CD4-positive, alpha-beta T cell treated with Interleukin-12 subunit alpha and Interleukin-12 subunit beta, for 1 hour (primary cell): Measurements from ENCODE around the gene ENO4.

Experiments
- DNase-seq: peaks from one replicate; pipeline ENCODE4 v3.0.0-alpha.2; 2020

ENO4 gene

DNA sequence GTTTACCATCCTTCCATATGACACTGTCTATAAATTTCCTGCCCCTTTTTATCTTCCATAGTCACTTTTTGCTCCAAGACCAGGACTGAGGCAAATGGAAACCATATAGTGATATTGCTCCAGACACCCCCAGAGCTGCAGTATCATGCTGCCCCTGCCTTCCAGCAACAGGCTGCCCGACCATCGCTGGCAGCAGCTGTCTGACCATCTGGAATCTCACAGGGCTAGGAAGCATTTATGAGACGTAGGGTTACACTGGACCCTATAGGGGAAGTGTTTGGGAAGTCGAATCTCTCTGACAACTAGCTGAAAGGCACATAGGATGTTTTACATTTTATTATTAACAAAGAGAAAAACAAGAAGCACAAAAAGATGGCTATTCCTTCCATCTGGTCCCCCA, 19.4 kb downstream of the ENO4 start:
- DNase-seq = no peak

DNA sequence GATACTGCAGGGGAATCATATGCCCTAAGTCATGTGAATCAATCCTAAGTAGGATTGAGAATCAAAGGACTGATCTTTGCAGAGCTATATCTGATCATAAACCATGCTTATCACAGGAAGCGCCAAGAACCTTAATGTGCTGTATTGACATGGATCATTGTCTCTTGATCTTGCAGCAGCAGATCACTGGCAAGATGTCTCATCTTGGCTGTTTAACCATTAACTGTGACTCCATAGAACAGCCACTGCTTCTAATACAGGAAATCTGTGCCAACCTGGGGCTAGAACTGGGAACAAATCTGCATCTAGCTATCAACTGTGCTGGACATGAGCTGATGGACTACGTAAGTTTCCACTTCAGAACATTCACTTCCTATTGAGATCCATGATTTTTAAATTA, 21.6 kb downstream of the ENO4 start:
- no peak for DNase-seq

DNA sequence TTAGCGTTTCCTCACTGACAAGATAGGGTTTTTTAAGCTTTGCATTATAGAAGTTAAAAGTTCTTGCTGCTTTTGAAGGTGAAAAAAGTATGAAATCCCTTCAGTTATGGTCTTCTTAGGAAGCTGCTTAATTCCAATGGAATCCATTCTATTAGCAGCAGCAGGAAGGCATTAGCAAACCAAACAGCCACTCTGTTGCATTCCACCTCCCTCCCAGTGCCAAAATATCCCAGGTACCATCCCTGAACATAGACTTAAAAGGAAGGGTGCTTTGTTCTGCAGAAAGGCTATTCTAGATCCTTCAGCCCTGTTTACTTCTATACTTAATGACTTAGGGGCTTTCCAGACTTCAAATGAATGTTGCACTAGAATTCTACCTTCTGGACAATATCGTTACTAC, 23.8 kb downstream of the ENO4 start:
- no peak for DNase-seq

DNA sequence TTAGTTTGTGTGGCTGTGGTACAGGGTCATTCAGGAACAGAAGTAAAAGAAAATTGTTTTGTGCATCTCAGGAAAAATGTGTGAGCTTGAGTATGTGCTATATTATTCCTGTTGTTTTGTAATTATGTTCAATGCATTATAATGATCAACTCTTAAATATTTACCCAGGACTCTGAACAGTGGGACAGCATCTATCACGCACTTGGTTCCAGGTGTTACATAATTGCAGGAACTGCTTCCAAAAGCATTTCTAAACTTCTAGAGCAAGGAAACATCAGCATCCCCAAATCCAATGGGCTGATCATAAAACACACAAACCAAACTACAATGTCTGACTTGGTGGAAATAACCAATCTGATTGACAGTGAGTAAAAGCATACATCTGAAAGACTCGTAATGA, 26.6 kb downstream of the ENO4 start:
- DNase-seq = no peak

DNA sequence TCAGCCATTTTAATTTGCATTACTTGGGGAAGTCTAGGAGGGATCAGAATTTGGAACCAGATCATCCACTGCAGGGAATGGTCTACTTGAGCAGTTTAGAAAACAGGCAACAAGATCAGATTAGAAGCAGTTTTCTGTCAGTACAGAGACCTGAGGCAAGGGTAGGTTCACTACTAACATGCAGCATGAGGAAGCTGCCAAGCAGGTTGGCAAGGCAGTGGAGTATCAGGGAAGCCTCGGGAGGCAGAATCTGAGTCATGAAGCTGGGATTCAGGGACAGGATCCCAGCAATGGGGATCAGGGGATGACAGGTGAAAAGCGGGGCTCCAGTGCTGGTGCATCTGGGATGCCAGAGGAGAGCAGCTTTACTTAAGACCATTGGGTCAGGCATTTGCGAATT, 28.1 kb downstream of the ENO4 start:
- no peak for DNase-seq

DNA sequence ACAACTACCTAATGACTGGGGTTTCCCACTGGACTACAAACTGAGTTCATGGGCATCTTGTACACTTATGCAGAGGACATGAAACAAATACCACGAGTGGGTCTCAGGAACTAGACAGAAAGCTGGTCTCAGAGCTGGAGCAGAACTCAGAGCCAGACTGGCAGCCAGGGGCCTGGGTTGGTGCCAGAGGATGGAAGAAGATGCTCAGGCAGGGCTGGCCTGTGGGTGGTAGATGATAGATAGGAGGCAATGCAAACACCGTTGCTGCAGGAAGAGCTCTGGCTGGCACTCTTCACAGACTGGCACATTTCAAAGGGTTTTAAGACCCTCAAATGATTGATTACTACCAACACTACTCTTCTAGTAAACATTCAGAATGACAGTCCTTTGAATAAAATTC, 28.8 kb downstream of the ENO4 start:
- no peak for DNase-seq

DNA sequence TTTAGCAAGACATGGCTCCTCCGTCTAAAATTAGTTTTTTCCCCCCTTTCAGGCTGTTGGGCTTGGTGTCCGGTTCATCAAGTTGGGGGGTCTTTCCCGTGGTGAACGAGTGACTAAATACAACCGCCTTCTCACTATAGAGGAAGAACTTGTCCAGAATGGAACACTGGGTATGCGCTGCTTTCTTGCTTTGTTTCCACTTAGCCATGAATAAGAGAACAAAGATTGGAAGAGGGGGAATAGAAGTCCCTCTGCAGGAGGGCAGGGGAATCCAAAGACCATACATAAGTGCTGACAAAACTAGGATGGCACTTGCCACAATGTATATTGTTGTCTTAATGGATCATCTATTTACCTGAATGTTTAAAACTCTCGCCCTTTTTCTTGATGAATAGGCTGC, 30.5 kb downstream of the ENO4 start:
- DNase-seq = no peak

DNA sequence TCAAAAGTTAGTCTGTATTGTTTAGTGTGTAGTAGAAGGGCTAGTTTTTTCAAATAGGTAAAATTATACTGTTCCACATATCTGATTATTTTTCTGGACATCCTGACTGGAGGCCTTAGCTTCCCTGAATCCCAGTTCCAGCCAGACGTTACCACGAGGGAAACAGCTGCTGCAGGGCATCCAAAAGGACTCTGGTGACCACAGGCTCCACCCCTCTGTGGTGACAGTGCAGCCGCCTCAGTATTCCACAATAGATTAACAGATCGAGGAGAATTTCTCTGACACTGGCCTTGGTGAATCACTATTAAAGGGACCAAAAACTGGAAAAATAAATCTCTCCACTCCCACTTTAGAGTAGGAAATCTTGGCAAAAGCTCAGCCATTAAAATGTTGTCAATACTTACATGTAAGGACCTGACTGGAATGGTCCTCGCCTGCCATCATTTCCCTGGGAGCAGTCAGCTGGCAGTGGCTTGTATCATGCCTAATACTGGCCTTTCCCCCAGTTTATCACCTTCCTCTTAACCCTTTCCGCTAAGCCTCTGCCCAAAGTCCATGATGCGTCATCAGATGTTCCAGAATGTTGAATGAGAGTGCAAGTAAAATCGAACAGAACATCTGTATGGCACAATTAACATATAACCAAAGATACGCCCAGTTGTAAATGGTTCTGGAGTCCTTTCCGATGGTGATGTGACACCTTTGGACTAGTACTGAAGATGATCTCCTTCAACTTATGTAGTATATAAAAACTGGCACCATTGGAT, 31.6 kb downstream of the ENO4 start:
- DNase-seq = no peak

DNA sequence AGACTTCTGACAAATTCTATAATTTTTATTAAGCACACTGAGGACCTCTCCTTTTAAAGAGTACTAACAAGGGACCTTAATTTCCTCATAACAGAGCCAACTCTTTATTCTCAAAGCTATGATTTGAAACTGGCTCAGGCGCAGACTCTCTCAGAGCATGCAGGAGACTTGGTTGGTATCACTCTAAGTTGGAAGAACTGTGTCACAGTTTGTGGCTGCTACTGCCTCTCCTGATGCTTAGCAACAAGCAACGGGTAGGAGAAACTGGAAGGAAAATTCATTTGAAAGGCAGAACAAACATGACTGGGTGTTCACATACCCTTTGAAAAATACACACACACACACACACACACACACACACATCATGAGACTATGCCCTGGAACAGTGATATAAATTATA, 33.3 kb downstream of the ENO4 start:
- DNase-seq = no peak

DNA sequence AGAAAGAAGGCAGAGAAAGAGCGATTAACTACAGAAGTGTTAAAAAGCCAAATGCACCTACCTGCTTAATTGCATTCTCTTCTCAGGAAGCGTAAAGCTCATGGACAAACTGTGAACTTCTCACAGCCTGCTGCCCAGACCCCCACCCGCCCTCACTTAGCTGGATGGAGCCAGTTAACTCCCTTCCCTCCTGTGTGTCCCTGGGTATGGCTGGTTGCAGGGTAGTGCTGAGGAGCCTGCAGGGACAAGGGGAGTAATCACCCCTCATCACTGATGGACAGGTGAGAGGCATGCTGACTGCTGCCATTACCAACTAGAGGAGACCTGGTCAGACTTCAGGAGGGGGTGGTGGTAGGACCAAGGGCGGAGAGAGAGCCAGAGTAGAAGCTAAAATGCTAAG, 37.5 kb downstream of the ENO4 start:
- no peak for DNase-seq

DNA sequence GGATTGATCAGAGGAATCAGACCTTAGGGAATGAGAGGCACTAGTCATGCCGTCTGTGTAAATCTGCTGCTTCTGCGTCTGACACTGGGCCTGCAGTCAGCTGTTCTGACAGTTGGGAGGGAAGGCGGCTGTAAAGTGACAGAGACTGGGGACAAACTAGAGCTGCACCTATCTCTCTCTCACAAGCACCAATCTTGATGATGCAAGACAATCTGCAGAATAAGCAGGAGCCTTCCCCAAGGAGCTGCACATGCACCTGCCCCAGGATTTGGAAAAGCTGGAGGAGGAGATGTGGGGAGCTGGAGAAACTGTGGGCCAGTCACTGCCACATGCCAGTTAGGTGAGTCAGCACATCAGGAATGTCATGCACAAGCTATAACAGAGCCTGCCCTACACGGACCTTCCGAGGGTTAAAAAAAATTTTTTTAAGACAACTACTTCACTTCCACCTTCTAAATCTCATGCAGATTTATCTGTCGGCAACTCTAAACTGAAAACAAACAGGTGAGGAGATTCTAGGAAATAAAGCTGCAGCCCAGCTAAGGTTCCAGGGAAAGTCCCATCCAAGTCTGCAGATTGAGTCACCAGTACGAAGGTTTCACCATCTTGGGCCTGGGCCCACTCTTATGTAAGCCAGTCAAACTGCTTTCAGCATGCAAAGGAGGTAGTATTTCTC, 39.2 kb downstream of the ENO4 start:
- no peak for DNase-seq

DNA sequence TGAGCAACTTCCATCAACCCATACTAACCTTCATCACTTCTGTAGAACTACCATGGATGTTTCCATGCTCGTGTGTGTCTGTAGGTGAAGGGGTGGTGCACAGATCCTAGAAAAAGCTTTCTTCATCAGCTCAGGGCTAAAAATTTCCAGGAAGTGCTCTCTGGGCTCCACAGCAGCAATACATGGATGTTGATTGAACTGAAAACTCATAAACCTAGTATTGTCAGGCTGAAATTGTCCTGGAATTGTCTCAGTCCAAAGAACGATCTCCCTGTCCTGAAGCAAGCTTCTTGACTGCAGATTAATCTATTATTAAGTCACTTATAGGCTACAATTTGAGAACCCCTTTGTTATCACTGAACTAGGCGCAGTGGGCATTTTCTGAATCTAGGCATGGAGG, 39.8 kb downstream of the ENO4 start:
- no peak for DNase-seq

DNA sequence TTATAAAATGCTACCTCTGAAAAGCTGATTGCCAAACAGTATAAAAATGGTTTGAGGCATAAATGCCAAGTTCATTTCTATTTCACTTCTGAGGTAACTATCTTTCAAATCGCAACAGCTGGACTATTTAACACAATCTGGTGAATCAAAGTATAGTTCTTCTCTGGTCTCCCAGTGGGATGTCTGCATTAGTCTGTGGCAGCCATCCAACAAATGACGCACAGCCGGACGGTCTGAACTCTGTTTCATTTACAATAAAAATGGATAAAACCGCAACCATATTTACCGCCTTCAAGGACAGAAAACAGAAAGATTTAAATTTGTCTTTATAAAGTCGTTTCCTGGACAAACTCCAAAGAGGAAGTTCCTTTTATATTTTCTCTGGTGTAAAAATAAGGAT, 41.9 kb downstream of the ENO4 start:
- DNase-seq = no peak

DNA sequence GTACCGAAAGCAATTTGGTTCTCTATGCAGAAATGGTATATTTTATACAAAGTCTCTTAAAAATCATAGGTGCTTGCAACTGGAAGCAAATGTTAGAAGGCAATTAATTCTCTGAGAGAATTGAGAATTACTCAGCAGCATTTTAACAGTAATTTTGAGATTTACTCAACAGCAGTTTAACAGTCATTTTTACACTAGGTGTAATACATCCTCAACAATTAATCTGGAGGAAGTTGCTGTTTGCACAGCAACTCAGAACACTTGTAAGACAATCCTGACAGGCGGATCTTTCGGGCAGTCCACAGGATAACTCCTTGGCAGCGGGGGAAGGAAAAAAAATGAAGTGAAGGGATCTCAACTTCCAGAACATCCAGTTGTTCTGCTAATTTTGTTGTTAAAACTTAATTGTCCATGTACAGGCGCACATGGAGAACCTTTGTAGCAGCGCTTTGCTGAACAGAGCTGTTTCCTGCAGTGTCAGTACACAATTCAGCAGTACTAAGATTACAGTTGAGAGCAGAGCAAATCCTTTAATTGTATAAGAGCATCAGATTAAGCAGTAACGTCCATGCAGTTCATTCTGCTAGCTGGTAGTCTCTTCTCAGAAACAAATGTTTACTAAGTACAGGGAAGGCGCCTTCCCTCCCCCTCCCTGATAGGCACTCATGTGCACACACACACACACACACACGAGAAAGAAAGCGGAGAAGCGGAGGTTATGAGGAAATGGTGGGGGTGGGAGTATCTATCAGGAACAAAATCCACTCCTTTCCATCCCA, 43.8 kb downstream of the ENO4 start:
- no peak for DNase-seq

DNA sequence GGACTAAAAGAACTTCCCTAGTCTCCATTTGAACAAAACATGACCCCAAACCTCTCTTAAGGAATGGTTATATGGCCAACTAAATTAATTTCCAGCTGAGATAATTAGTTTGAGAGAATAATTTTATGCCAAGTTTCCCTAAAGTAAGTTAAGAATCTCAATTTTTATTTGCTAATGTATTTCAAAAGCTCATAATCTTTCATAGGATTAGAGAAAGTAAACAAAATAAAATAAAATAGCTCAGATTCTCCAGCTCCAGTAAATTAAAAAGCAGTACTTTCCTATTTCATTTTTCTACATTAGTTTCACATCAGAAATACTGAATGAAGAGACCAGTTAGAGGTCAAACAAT, 44.4 kb downstream of the ENO4 start:
- DNase-seq = no peak

DNA sequence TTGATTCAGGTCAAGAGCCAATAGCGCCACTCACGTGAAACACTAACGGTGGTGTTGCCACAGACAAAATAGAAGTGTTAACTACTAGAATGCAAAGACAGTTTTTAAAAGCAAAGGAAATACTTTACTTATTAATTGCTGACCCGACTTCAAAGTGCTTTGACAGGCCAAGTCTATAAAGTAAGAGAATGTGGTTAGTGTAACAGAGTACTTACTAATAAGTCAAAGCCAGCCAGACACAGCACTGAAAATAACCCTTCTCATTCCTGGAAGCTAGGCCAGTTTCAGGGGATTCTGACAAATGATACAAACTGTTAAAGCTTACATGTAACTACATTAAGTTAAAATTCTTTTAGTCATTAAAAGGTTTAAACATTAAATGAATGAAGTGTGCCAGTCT, 50.3 kb downstream of the ENO4 start:
- DNase-seq = no peak

DNA sequence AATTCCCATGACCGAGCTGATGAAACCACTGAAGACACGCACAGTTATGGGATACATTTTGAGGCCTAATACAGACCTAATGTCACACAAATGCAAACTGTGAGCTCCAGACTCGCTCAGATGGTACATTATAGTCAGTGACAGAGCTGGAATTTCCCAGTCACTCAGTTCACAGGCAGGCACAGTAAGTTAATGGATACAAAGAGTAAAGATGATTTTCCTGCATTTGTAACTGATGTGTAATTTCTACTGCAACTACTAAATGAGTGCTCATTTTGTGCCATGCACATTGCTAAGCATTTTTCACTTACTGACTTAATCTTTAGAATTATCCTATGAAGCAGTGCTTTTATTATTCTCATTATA, 56.5 kb downstream of the ENO4 start:
- DNase-seq = no peak

DNA sequence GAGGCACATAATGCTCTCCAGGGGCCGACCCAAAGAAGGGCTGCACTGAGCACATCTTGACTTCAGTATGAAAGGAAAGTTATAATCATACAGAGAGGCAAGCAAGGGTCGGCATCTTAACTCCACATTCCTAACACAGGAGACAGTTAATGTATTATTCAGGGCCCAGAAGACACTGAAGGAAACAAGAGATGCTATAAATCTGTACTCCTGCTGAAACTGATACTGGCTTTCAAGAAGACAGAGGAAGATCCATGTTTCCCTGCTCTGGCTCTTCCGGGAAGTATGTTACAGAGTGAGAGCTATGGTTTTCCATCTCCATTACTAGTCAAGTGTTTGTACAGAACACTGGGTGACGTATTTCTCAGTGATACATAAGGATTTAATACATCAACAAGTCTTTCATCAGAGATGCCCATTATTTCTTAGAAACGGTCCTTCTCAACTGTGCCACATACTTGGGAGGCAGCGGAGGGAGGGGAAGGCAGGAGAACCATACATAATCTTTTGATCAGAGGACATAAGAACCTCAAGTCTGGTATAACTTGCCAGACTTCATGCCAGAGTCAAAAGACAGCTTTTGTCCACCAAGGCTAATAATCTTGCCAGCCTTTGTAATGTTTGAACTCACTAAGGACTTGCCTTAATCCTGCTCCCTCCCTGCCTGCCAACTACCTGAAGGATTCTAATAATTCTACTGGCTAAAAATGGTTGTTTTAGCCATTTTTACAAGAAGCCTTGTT, 58.1 kb downstream of the ENO4 start:
- no peak for DNase-seq

DNA sequence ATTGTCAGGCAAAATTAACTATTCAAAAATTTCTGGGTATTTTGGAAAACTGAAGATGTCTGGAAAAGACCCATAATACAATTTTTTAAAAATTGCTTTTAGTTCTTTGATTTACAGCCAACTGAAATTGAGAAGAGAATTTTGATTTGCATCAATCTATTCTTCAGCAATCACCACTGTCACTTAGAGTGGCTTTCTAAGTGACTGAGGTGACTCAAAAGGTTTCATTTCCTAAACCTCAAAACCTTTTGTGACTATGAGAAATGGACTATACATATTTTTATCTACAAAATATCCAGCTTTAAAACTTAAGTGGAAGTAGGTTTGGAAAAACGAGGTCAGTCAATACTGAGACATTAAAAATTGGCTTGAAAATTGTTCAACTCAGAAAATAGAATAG, 60.0 kb downstream of the ENO4 start:
- no peak for DNase-seq

DNA sequence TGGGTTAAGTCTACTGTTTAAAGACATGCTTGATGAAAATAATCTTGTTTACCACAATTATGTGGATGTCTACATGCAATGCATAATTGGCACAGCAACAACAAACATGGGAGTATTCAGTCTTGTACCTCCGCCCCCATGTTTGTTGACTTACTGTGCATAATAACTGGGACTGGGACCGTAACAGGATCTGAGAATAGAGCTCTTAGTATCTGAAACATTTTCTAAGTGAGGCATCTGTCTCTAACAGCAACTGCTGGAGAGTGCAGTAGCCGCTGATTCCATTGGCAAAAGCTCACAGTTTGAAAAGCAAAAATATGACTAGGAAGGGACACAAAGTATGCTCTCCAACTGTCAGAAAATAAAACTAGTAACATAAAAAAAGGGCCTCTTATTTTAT, 61.6 kb downstream of the ENO4 start:
- DNase-seq = no peak

DNA sequence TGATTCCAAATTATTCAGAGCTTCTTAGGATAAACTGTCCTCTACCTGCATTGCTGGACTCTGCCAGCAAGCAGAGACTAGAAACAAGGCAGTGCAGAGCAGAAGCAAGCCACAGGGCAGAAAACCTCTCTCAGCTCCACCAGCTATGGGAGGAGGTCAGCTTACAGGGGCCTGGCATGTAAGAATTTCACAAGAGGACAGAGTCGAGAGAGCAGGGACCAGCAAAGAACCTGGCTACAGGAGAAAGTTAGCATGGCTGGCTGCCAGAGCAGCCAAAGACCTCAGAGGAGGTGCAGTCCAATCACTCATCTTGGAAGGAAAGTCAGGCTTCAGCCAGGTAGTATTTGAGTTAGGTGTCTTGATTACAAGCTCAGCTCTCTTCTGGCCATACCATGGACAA, 62.9 kb downstream of the ENO4 start:
- no peak for DNase-seq

DNA sequence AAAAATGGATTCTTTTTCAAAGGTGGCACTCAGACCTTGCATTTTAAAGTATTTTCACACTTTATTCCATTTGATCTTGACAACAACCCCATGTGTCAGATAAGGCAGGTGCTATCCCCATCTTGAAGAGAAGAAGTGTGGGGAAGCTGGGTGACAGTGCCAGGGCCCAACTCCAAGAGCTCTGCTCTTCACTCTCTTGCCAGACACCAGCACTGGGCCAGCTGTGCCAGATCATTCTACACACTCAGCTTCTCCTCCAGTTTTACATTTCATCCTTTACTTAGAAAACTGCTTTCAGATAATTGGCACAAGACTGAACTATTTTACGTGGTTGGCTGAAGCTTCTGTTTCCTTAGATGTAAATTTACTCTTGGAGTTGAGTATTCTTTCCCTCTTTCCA, 64.4 kb downstream of the ENO4 start:
- no peak for DNase-seq

DNA sequence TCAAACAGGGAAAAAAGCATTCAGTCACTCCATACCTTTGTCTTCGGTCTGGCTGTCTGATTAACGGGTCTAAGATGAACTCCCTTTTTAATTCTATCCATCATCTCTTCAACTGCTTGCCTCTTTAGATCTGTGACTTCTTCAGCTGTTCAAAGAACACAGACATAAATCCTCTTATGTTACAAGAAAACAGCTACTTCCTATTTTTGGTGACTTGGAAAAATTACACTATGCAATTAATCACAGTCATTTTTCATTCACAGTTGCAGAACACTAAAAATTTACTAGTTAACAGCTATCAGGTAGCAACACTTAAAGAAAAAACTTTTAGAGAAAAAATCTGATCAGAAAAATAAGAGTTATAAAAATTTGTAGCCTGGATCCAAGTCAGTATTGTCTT, 66.0 kb downstream of the ENO4 start:
- DNase-seq = no peak

DNA sequence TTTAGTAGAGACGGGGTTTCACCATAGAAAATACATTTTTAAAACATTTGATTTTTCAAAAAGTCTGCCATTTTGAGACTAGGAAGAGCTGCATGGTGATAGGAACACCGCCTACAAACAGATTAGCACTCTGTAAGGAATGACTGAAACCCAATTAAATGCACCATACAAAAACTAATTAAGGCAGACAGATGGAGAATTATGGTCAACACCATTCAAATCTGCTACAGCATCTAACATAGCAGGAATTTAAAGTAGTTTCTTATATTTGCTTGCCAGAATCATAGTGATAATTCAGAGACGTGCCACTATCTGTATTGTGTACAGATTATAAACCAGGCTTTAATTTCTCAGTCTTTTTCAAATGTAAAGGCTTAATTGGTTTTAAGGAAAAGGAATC, 68.2 kb downstream of the ENO4 start:
- DNase-seq = no peak
